CD4-positive, alpha-beta T cell treated with Interleukin-2 at 100 ng/mL for 4 hours (primary cell): Measurements from ENCODE around the gene MUC20.
"Not testable (repeated sequence)": the region's sequence is repeated elsewhere in the genome, so short reads cannot be mapped to it uniquely, and the experiment has no call there.

ENCODE experiments used
- DNase-seq: peaks from one replicate; pipeline ENCODE4 v3.0.0-alpha.2; 2020; ENCODE audit warnings: low spot score

MUC20 gene

DNA sequence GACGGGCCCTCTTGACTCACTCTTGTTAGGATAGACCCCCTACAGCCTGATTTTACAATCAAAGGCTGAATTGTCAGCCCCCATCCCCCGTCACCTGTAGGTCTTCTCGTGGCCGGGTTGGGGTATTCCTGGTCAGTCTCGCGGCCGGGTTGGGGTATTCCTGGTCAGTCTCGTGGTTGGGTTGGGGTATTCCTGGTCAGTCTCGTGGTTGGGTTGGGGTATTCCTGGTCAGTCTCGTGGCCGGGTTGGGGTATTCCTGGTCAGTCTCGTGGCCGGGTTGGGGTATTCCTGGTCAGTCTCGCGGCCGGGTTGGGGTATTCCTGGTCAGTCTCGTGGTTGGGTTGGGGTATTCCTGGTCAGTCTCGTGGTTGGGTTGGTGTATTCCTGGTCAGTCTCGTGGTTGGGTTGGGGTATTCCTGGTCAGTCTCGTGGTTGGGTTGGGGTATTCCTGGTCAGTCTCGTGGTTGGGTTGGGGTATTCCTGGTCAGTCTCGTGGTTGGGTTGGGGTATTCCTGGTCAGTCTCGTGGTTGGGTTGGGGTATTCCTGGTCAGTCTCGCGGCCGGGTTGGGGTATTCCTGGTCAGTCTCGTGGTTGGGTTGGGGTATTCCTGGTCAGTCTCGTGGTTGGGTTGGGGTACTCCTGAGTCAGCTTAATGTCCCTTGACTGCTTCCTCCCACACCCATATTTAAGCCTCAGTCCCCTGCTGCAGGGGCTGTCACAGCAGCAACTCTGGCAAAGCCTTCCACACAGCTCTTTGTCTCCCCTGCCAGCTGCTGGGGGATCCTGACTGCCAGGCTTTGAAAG, 50.3 kb downstream of the MUC20 start:
- DNase-seq, result not testable (repeated sequence)

- no peak for DNase-seq
Observed at GRCh38 chr3:195771646-195772300, 51.0 kb downstream of the MUC20 start.

- no peak for DNase-seq
Observed at GRCh38 chr3:195773956-195774537, 53.3 kb downstream of the MUC20 start.

DNA sequence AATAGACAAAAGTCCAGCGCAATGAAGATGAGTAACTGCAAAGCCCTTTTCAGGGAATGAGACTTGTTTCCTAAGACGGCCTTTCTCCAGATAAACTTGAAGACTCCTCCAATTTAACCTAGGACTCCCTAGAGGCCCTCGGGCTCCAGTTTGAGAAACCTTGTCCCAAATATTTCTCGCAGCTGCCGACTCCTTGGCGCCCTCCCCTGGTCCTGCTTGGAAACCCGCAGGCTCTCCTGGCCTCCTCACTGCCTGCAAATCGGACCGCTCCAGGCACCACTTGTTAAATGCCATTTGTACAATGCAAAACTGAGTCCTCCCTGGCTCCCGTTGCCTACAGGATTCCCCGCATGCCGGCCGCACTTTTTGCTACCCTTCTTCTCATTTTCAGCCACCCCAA, 54.1 kb downstream of the MUC20 start:
- no peak for DNase-seq

DNA sequence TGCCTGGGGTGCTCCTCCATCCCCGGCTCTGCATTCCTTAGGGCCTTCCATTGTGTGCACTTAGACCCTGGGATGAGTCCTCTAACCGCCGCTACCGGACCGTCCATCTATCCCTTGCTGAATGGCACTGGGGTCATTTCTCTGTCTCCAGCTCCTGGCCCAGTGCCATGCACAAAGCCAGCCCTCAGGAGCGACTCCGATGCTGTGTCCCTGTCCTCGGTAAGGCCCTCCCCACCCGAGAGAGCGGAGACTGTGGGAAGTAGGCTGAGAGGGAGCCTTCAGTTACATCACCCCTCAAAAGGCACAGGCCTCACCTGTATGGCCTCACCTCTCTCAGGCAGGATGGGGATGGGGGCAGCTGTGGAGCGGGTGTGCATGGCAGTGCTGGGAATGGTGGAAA, 57.2 kb downstream of the MUC20 start:
- no peak for DNase-seq

- DNase-seq, result not testable (repeated sequence)
Observed at GRCh38 chr3:195781236-195781635, 60.5 kb downstream of the MUC20 start.
